Measurements from ENCODE around the gene ARHGEF28.

Gene ARHGEF28

DNA sequence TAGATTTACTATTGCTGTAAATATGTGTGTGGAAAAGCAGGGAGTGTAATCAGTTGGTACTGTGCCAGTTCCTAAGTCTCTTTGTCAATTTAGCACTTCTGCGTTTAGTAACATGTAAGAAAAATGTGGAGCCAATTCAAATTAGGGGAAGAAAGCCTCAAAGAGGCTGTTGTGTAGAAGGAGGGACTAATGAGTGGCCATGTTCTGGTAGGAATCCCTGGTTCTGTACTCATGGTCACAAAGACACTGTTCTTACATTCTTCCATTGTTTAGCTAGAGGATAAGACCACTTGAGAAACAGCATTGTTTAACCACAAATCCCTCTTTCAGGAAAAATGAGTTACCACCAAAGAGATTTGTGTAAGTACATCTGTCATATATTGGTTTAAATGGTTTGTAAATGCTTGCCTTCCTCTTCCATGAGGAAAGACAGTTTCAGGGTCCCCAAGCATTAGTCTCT is 14.9 kb downstream of the ARHGEF28 start:
- Histone ChIP-seq H3K4me1 (ENCODE audit: control insufficient read depth in 1 of 2, insufficient read depth in 1 of 2, low read depth in 1 of 2, low read length in 1 of 2) (no peaks in the 10 kb centered on the region), H3K4me3 (ENCODE audit: low read depth in 1 of 2, low read length in 1 of 2) (no peak overlapping the region), H3K9me3 (no peaks in the 10 kb centered on the region), H3K36me3 (no peaks in the 10 kb centered on the region), H3K27ac (no peak overlapping the region), H3K27me3 (peaks cover 11% of the 10 kb centered on the region)
- TF ChIP-seq, protein P1, sequence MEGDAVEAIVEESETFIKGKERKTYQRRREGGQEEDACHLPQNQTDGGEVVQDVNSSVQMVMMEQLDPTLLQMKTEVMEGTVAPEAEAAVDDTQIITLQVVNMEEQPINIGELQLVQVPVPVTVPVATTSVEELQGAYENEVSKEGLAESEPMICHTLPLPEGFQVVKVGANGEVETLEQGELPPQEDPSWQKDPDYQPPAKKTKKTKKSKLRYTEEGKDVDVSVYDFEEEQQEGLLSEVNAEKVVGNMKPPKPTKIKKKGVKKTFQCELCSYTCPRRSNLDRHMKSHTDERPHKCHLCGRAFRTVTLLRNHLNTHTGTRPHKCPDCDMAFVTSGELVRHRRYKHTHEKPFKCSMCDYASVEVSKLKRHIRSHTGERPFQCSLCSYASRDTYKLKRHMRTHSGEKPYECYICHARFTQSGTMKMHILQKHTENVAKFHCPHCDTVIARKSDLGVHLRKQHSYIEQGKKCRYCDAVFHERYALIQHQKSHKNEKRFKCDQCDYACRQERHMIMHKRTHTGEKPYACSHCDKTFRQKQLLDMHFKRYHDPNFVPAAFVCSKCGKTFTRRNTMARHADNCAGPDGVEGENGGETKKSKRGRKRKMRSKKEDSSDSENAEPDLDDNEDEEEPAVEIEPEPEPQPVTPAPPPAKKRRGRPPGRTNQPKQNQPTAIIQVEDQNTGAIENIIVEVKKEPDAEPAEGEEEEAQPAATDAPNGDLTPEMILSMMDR (IDR thresholded peaks at IDR 0.05) = no peak

DNA sequence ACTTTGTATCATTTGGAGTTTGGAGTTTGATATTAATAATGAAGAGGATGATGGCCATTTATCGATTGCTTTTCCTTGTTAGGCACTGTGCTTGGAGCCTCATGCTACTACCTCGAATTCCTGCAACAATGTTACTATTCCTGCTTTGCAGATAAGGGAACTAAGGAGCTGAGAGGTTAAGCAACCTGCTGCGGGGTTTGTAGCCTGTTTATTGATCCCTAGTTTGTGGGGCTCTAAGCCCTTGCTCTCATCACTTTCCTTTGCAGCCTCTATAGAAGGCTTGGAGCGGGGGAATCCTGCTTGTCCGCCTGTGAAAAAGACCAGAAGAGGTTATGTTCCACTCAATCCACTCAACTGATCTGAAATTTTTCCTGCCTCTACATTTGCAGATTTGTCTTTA is 15.8 kb downstream of the ARHGEF28 start:
- Histone ChIP-seq H3K27ac (no peak overlapping the region), H3K4me1 (ENCODE audit: control insufficient read depth in 1 of 2, insufficient read depth in 1 of 2, low read depth in 1 of 2, low read length in 1 of 2) (no peaks in the 10 kb centered on the region), H3K36me3 (no peaks in the 10 kb centered on the region), H3K9me3 (no peaks in the 10 kb centered on the region), H3K27me3 (peaks cover 9% of the 10 kb centered on the region), H3K4me3 (ENCODE audit: low read depth in 1 of 2, low read length in 1 of 2) (no peak overlapping the region)
- TF ChIP-seq, protein P1 (IDR thresholded peaks at IDR 0.05) = no peak

DNA sequence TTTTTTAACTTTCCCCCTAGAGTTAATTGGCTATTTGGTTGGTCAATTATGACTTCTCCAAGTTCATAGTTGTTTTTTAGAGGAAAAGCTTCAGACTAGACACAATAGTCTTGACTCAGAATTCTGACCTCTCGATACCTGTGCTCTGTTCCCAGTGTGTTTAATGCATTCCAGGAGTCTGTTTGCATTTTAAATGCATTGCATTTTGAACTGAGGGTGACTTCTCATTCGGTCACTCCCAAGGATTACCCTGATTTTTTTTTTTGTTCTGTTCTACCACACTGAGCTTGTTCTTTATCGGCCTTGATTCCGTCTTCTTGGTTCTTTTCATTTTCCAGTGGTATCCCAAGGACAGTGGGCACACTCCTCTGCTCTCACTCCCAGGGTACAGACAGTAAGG is 16.3 kb downstream of the ARHGEF28 start:
- TF ChIP-seq, protein P1 (IDR thresholded peaks at IDR 0.05) = no peak
- H3K9me3 ChIP-seq = no peaks in the 10 kb centered on the region
- H3K4me1 ChIP-seq (ENCODE audit: control insufficient read depth in 1 of 2, insufficient read depth in 1 of 2, low read depth in 1 of 2, low read length in 1 of 2) = no peaks in the 10 kb centered on the region
- no peaks in the 10 kb centered on the region for H3K36me3 ChIP-seq
- H3K27me3 ChIP-seq = peaks cover 5% of the 10 kb centered on the region
- H3K4me3 ChIP-seq (ENCODE audit: low read depth in 1 of 2, low read length in 1 of 2) = no peak overlapping the region
- H3K27ac ChIP-seq = no peak overlapping the region

DNA sequence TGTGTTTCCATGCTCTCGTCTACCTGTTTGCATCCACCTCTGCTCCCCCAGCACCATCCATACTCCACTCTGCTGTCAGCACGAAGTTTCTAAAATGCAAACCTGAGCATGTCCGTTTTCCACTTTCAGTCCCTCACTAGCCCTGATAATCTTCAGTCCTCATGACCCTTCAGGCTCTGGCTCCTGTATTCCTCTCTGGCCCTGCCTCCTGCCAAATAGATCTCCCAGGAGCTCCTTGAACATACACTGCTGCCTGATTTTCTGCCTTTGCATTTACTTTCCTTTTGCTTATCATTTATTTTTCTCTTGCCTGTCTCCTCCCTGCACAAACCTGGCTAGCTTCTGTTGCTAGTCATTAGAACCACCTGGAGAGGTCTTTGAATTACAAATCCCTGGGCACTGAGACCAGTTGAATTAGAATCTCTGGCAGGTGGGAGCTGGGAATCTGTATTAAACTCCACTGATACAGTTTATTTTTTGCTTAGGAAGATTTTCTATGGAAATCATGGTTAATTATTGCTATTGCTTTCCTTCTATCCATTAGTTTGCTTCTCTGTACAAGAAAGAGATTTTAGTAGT is 18.5 kb downstream of the ARHGEF28 start:
- Histone ChIP-seq H3K4me3 (ENCODE audit: low read depth in 1 of 2, low read length in 1 of 2) (no peak overlapping the region), H3K9me3 (no peaks in the 10 kb centered on the region), H3K4me1 (ENCODE audit: control insufficient read depth in 1 of 2, insufficient read depth in 1 of 2, low read depth in 1 of 2, low read length in 1 of 2) (no peaks in the 10 kb centered on the region)

DNA sequence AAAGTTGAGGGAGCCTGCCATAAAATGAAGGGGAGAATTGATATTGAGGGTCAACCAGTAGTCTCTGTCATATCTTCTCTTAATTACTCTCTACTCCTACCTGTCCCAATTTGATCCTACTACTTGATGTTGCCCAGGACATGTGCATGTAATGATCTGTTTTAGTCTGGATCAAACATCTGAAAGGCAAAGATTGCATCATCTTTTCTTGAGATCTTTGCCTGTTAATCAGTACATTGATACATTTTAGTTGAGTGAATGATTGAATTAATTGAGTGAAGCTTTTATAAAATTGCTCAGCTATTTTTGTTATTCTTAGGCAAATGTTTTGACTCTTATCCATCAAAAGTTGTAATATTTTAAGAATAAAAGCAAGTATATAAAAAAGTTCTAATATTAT is 21.7 kb downstream of the ARHGEF28 start:
- no peaks in the 10 kb centered on the region for H3K27me3 ChIP-seq
- H3K4me1 ChIP-seq (ENCODE audit: control insufficient read depth in 1 of 2, insufficient read depth in 1 of 2, low read depth in 1 of 2, low read length in 1 of 2) = no peaks in the 10 kb centered on the region
- H3K9me3 ChIP-seq = no peaks in the 10 kb centered on the region
- no peak overlapping the region for H3K4me3 ChIP-seq (ENCODE audit: low read depth in 1 of 2, low read length in 1 of 2)
- H3K36me3 ChIP-seq = no peaks in the 10 kb centered on the region
- H3K27ac ChIP-seq = no peak overlapping the region
- TF ChIP-seq, protein P1 (IDR thresholded peaks at IDR 0.05) = no peak

More for the DNA sequence above, 18.5 kb downstream of the ARHGEF28 start:
- Histone ChIP-seq H3K27ac (no peak overlapping the region), H3K27me3 (no peaks in the 10 kb centered on the region), H3K36me3 (no peaks in the 10 kb centered on the region)
- TF ChIP-seq, protein P1 (IDR thresholded peaks at IDR 0.05) = no peak
